Islet precursor cell (in vitro differentiated cells): ENCODE results near the gene CBLN3.

Experiments
- DNase-seq: peaks from one replicate; pipeline ENCODE4 v3.0.0-alpha.2; 2018

Gene CBLN3

GRCh38 chr14:24422694-24423601 is 6.5 kb downstream of the CBLN3 start:
- no peak for DNase-seq

- DNase-seq = no peak
These were observed 7.2 kb downstream of the CBLN3 start for GRCh38 chr14:24422261-24422660.

GRCh38 chr14:24418492-24418873 is 11.0 kb downstream of the CBLN3 start:
- DNase-seq = no peak

GRCh38 chr14:24417832-24418491 is 11.5 kb downstream of the CBLN3 start:
- no peak for DNase-seq

- no peak for DNase-seq
These were observed 12.4 kb downstream of the CBLN3 start for GRCh38 chr14:24416932-24417619.

- DNase-seq = no peak
These were observed 13.1 kb downstream of the CBLN3 start for GRCh38 chr14:24416254-24416931.

GRCh38 chr14:24415421-24416253 is 13.8 kb downstream of the CBLN3 start:
- no peak for DNase-seq

- no peak for DNase-seq
These were observed 14.6 kb downstream of the CBLN3 start for GRCh38 chr14:24414732-24415420.

GRCh38 chr14:24414077-24414476 is 15.4 kb downstream of the CBLN3 start:
- DNase-seq = no peak

- DNase-seq = peak; percentile 83
These were observed 17.8 kb downstream of the CBLN3 start for GRCh38 chr14:24411443-24412389.

- DNase-seq = no peak
These were observed 19.5 kb downstream of the CBLN3 start for GRCh38 chr14:24409956-24410355.

- no peak for DNase-seq
These were observed 20.3 kb downstream of the CBLN3 start for GRCh38 chr14:24409192-24409591.

GRCh38 chr14:24408764-24409163 is 20.7 kb downstream of the CBLN3 start:
- DNase-seq = no peak

GRCh38 chr14:24407608-24408325 is 21.7 kb downstream of the CBLN3 start:
- no peak for DNase-seq

- no peak for DNase-seq
These were observed 23.1 kb downstream of the CBLN3 start for GRCh38 chr14:24406416-24406815.

GRCh38 chr14:24404814-24405213 is 24.7 kb downstream of the CBLN3 start:
- no peak for DNase-seq

GRCh38 chr14:24403294-24403998 is 26.0 kb downstream of the CBLN3 start:
- peak; percentile 66 for DNase-seq

- DNase-seq = no peak
These were observed 27.4 kb downstream of the CBLN3 start for GRCh38 chr14:24401810-24402702.
